CD14-positive monocyte (primary cell): ENCODE measurements around the gene MYO3B. TPM values are rescaled to one million over a fixed set of nuclear protein-coding genes. Genes with fewer than 3 reads are reported as not detected.
"Not testable (repeated sequence)": the region's sequence is repeated elsewhere in the genome, so short reads cannot be mapped to it uniquely, and the experiment has no call there.

ENCODE experiments used
- DNase-seq, 3 donors: peaks; one replicate each; pipeline ENCODE4 v3.0.0-alpha.2; 2011 to 2022
- H2AFZ ChIP-seq: 2 replicates; pipeline ENCODE4 v1.6.0; 2012; ENCODE audit warnings: mild to moderate bottlenecking, low read depth, low read length, inconsistent platforms; ENCODE audit not compliant: insufficient read depth, poor library complexity, severe bottlenecking
- H3K27ac ChIP-seq, 2 donors: 1 replicate in 1 of 2; 2 replicates in 1 of 2; pipeline ENCODE4 v1.5.1; 2012 to 2013; ENCODE audit warnings: low read length in 2 of 2, control low read depth in 1 of 2, inconsistent platforms in 1 of 2, low read depth in 1 of 2, mild to moderate bottlenecking in 1 of 2
- H3K27me3 ChIP-seq, 2 donors: one replicate each; pipeline versions ENCODE4 v1.6.0 to v1.6.1; 2011 to 2013; ENCODE audit warnings: low read length in 2 of 2; ENCODE audit not compliant: control insufficient read depth in 2 of 2, insufficient read depth in 2 of 2
- H3K36me3 ChIP-seq, 2 donors: replicated peaks in 1 of 2; 1 replicate in 1 of 2; 2 replicates in 1 of 2; pipeline versions ENCODE4 v1.5.1 to v1.6.1; 2012 to 2013; ENCODE audit warnings: low read length in 2 of 2, control low read depth in 1 of 2, inconsistent platforms in 1 of 2, mild to moderate bottlenecking in 1 of 2; ENCODE audit not compliant: insufficient read depth in 2 of 2, control insufficient read depth in 1 of 2
- H3K4me1 ChIP-seq, 2 donors: 1 replicate in 1 of 2; 2 replicates in 1 of 2; pipeline versions ENCODE4 v1.5.1 to v1.6.1; 2012 to 2013; ENCODE audit warnings: low read length in 2 of 2, control low read depth in 1 of 2, inconsistent platforms in 1 of 2, mild to moderate bottlenecking in 1 of 2, moderate library complexity in 1 of 2; ENCODE audit not compliant: insufficient read depth in 2 of 2, control insufficient read depth in 1 of 2
- H3K4me2 ChIP-seq: replicated peaks from 2 replicates; pipeline ENCODE3; 2012; ENCODE audit warnings: low read length, moderate library complexity, mild to moderate bottlenecking; ENCODE audit not compliant: poor library complexity, severe bottlenecking; ENCODE audit errors: extremely low read depth
- H3K4me3 ChIP-seq, 3 experiments: fragments of 200-600 bp in 1 of 3; sonication (generic) in 1 of 3; replicated peaks in 1 of 3; 1 replicate in 2 of 3; 2 replicates in 1 of 3; pipeline ENCODE4 v1.5.1; 2011 to 2013; ENCODE audit warnings: low read length in 3 of 3, mild to moderate bottlenecking in 3 of 3, control low read depth in 2 of 3, low read depth in 2 of 3, inconsistent platforms in 1 of 3, moderate library complexity in 1 of 3
- H3K79me2 ChIP-seq: 2 replicates; pipeline ENCODE4 v1.6.0; 2012; ENCODE audit warnings: mild to moderate bottlenecking, control low read depth, inconsistent platforms, low read length, moderate library complexity; ENCODE audit not compliant: insufficient read depth
- H3K9ac ChIP-seq: 2 replicates; pipeline ENCODE4 v1.6.0; 2017; ENCODE audit warnings: low read length, mild to moderate bottlenecking; ENCODE audit not compliant: insufficient read depth, poor library complexity, severe bottlenecking
- H3K9me3 ChIP-seq, 2 donors: replicated peaks in 1 of 2; 1 replicate in 1 of 2; 2 replicates in 1 of 2; pipeline versions ENCODE4 v1.5.1 to v1.6.1; 2012 to 2013; ENCODE audit warnings: low read length in 2 of 2, control low read depth in 1 of 2; ENCODE audit not compliant: control insufficient read depth in 1 of 2, insufficient read depth in 1 of 2
- H4K20me1 ChIP-seq: 2 replicates; pipeline ENCODE4 v1.6.0; 2012; ENCODE audit warnings: mild to moderate bottlenecking, low read length, control low read depth, moderate library complexity; ENCODE audit not compliant: insufficient read depth
- H3K27ac Mint-ChIP-seq, 7 donors: one replicate each; pipeline ENCODE4 v1.8.0; 2020; ENCODE audit warnings: mild to moderate bottlenecking in 7 of 7, mixed read lengths in 7 of 7, moderate library complexity in 6 of 7, inconsistent platforms in 2 of 7
- H3K27me3 Mint-ChIP-seq, 3 donors: one replicate each; pipeline ENCODE4 v1.8.0; 2021 to 2022; ENCODE audit warnings: low read depth in 3 of 3, mild to moderate bottlenecking in 3 of 3, mixed read lengths in 3 of 3, moderate library complexity in 3 of 3, inconsistent platforms in 1 of 3
- H3K36me3 Mint-ChIP-seq, 2 donors: one replicate each; pipeline ENCODE4 v1.8.0; 2020; ENCODE audit warnings: mixed read lengths in 2 of 2, inconsistent platforms in 1 of 2, mild to moderate bottlenecking in 1 of 2
- H3K4me1 Mint-ChIP-seq: one replicate; pipeline ENCODE4 v1.8.0; 2020; ENCODE audit warnings: mild to moderate bottlenecking, mixed read lengths
- H3K4me3 Mint-ChIP-seq, 2 donors: one replicate each; pipeline ENCODE4 v1.8.0; 2020; ENCODE audit warnings: mild to moderate bottlenecking in 2 of 2, mixed read lengths in 2 of 2, moderate library complexity in 1 of 2
- H3K9me3 Mint-ChIP-seq, 7 donors: one replicate each; pipeline ENCODE4 v1.8.0; 2020 to 2022; ENCODE audit warnings: mixed read lengths in 7 of 7, mild to moderate bottlenecking in 6 of 7, moderate library complexity in 6 of 7, inconsistent platforms in 2 of 7
- whole genome bisulfite sequencing: methylation state at CpG from one replicate; pipeline ENCODE4 v1.1.5; 2013; ENCODE audit warnings: missing lambda C conversion rate; ENCODE audit not compliant: insufficient coverage; 5-methylcytosine and 5-hydroxymethylcytosine counted together
- intact Hi-C, 2 donors: fragments of 100-400 bp; cut with micrococcal nuclease; formaldehyde crosslinking; loops; one replicate each; pipeline versions ENCODE4 v1.15.0 to v1.15.1; 2023
- polyA plus RNA-seq, 3 donors: library from polyadenylated mRNA; depleted of rRNA in 1 of 3; unstranded in 2 of 3; stranded (reverse) in 1 of 3; fragments of 300-500 nt in 2 of 3; fragments of >200 nt in 1 of 3; fragmentation: Illumina TruSeq in 2 of 3; gene quantifications; 1 replicate in 2 of 3; 2 replicates in 1 of 3; pipeline ENCODE4 v1.2.3, GENCODE V29; 2012 to 2021
- TF ChIP-seq, protein P1 (sequence below): fragments of 200-600 bp; IDR thresholded peaks from one replicate; pipeline ENCODE4 v1.8.0; 2022; ENCODE audit warnings: antibody characterized with exemption, mild to moderate bottlenecking

MYO3B gene
- polyA plus RNA-seq, 3 donors, result not detected

DNA sequence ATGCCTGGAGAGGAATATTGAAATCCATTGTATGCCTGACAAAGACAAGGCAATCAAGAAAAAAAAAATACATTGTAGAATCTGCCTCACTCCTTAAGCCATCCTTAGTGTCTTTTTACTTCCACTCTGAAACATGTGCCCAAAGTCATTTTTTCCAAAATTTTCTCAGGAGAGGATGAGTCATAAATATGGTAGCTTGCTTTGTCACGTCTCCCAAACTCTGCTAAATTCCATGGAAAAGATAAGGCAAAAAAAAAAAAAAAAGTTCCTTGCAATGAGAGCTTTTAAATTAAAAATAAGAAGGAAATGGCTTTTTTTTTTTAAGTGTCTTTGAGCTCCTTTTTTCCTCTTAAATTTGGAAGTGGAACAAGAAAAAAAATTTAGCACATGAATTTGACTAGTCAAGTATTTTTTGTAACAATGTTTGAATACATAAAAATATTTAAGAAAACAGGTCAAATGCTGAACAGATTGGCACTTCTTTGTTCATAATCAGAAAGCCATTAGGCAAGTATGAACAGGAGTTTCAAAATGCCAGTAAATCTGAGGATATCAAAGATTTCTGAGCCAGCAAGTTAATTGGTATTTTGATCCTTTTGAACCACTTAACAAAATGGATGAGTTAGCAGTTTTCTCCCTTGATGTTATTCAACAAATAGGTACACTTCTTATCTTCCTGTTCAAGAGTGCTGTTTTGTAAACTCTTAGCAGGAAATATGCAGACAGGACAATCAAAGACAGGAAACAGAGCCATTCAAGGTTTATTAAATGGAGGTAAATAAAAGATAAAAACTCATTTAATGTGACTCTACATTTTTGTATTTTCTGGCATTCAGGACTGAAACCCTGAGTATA, 289.8 kb downstream of the MYO3B start:
- intact Hi-C loops, result no loop called here
- WGBS, result no CpG with 5 or more reads among the region's 1 CpG
- Histone ChIP-seq H3K36me3 (no peaks in the 10 kb centered on the region), H3K4me3 (no peak overlapping the region), H3K4me2 (no peak overlapping the region), H4K20me1 (no peaks in the 10 kb centered on the region), H3K9ac (no peak overlapping the region), H3K9me3 (peaks cover 0 to 3% of the 10 kb centered on the region in 2 donors), H3K79me2 (no peaks in the 10 kb centered on the region), H3K4me1 (no peaks in the 10 kb centered on the region), H3K27me3 (no peaks in the 10 kb centered on the region), H3K27ac (no peak overlapping the region), H2AFZ (no peak overlapping the region)
- TF ChIP-seq, protein P1, sequence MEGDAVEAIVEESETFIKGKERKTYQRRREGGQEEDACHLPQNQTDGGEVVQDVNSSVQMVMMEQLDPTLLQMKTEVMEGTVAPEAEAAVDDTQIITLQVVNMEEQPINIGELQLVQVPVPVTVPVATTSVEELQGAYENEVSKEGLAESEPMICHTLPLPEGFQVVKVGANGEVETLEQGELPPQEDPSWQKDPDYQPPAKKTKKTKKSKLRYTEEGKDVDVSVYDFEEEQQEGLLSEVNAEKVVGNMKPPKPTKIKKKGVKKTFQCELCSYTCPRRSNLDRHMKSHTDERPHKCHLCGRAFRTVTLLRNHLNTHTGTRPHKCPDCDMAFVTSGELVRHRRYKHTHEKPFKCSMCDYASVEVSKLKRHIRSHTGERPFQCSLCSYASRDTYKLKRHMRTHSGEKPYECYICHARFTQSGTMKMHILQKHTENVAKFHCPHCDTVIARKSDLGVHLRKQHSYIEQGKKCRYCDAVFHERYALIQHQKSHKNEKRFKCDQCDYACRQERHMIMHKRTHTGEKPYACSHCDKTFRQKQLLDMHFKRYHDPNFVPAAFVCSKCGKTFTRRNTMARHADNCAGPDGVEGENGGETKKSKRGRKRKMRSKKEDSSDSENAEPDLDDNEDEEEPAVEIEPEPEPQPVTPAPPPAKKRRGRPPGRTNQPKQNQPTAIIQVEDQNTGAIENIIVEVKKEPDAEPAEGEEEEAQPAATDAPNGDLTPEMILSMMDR, result no peak
- no peaks in the 10 kb centered on the region for H3K36me3 Mint-ChIP-seq
- H3K4me1 Mint-ChIP-seq, result no peaks in the 10 kb centered on the region
- DNase-seq, result no peak
- no peak overlapping the region for H3K4me3 Mint-ChIP-seq
- H3K27me3 Mint-ChIP-seq, result peaks cover 2 to 3% (median 2%) of the 10 kb centered on the region in 3 donors
- H3K27ac Mint-ChIP-seq, result no peak overlapping the region
- peaks cover 2 to 13% (median 6%) of the 10 kb centered on the region in 7 donors for H3K9me3 Mint-ChIP-seq

DNA sequence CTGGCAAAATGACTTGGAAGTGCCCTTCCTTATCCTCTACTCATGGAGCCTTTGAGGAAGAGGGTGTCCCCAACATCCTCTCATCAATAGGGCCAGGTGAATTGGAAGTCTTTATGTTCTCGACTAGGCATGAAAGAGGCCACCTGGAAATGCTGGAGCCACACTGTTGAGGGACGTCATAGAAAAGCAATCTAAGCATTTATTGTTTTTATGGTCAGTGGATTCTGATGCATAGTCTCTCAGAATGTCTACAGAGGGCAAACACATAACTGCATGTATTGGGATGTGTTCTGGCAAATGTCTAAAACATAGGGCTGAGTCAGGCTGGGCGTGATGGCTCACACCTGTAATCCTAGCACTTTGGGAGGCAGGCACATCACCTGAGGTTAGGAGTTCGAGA, 290.6 kb downstream of the MYO3B start:
- H3K4me1 Mint-ChIP-seq, result no peaks in the 10 kb centered on the region
- WGBS, result 92% methylated on average over 2 of the region's 4 CpGs
- no peak for DNase-seq
- Histone ChIP-seq H3K4me2 (no peak overlapping the region), H3K36me3 (no peaks in the 10 kb centered on the region), H3K9me3 (peaks cover 0 to 3% of the 10 kb centered on the region in 2 donors), H4K20me1 (no peaks in the 10 kb centered on the region), H3K4me1 (no peaks in the 10 kb centered on the region), H3K79me2 (no peaks in the 10 kb centered on the region), H3K27me3 (no peaks in the 10 kb centered on the region), H2AFZ (no peak overlapping the region), H3K9ac (no peak overlapping the region), H3K27ac (no peak overlapping the region), H3K4me3 (no peak overlapping the region)
- H3K4me3 Mint-ChIP-seq, result no peak overlapping the region
- intact Hi-C loops, result no loop called here
- peaks cover 2 to 17% (median 6%) of the 10 kb centered on the region in 7 donors for H3K9me3 Mint-ChIP-seq
- H3K27me3 Mint-ChIP-seq, result peaks cover 2 to 3% (median 2%) of the 10 kb centered on the region in 3 donors
- no peak overlapping the region for H3K27ac Mint-ChIP-seq
- TF ChIP-seq, protein P1, result no peak
- H3K36me3 Mint-ChIP-seq, result no peaks in the 10 kb centered on the region

DNA sequence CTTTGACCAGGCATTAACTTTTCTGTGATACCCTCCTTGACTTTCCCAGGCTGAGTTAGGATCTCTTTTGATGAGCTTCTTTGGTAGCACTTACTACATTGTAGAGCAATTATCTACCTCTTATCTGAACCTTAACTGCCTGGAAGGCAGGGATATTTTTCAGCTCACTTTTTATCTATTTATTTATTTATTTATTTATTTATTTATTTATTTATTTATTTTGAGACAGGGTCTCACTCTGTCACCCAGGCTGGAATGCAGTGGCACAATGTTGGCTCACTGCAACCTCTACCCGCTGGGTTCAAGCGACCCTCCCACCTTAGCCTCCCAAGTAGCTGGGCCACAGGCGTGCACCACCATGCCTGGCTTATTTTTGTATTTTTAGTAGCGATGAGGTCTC, 294.6 kb downstream of the MYO3B start:
- H3K4me3 ChIP-seq, H2AFZ ChIP-seq, H3K4me1 Mint-ChIP-seq, H3K4me3 Mint-ChIP-seq, H3K9ac ChIP-seq, intact Hi-C loops, H3K36me3 Mint-ChIP-seq, H3K27me3 Mint-ChIP-seq, H3K27ac ChIP-seq, H3K9me3 ChIP-seq, H3K27me3 ChIP-seq, H3K27ac Mint-ChIP-seq, H3K4me2 ChIP-seq, H3K79me2 ChIP-seq, DNase-seq, H3K36me3 ChIP-seq, H4K20me1 ChIP-seq, H3K4me1 ChIP-seq: not testable (repeated sequence)
- H3K9me3 Mint-ChIP-seq, result peaks cover 2 to 15% (median 7%) of the 10 kb centered on the region in 7 donors
- WGBS, result 100% methylated on average over 2 of the region's 4 CpGs
